Pancreas (tissue), 10 donors: ENCODE results near the gene SMC5. TPM values are rescaled to one million over a fixed set of nuclear protein-coding genes. Genes with fewer than 3 reads are reported as not detected.
"Not testable (repeated sequence)": the region's sequence is repeated elsewhere in the genome, so short reads cannot be mapped to it uniquely, and the experiment has no call there.

Source experiments
- ATAC-seq, 4 donors: fragments of 200-7000 bp; cut with Tn5 transposase; one replicate each; pipeline versions ENCODE4 v1.8.0 to v1.9.1; 2020; ENCODE audit warnings: mild to moderate bottlenecking in 4 of 4, moderate library complexity in 4 of 4
- DNase-seq, 6 donors: peaks; one replicate each; pipeline ENCODE4 v3.0.0-alpha.2; 2020
- FAIRE-seq: peaks from 2 replicates; lab custom pipeline; 2012; peaks lifted over from hg19 to GRCh38; lab: Jason Lieb, UNC
- H3K27ac ChIP-seq, 4 donors: fragments of 200-600 bp; sonication (generic); 1 replicate in 3 of 4; 2 replicates in 1 of 4; pipeline versions ENCODE4 v1.5.0 to v1.8.0; 2020
- H3K27me3 ChIP-seq, 4 donors: fragments of 200-600 bp; one replicate each; pipeline ENCODE4 v1.8.0; 2021
- H3K36me3 ChIP-seq, 3 donors: fragments of 200-600 bp; sonication (generic) in 1 of 3; one replicate each; pipeline versions ENCODE4 v1.5.0 to v1.8.0; 2020 to 2021
- H3K4me1 ChIP-seq, 3 donors: fragments of 200-600 bp; one replicate each; pipeline ENCODE4 v1.8.0; 2021
- H3K4me3 ChIP-seq, 4 donors: fragments of 200-600 bp; sonication (generic) in 2 of 4; one replicate each; pipeline versions ENCODE4 v1.5.0 to v1.8.0; 2020 to 2021
- H3K9me3 ChIP-seq, 4 donors: fragments of 200-600 bp; one replicate each; pipeline ENCODE4 v1.8.0; 2021
- WGBS, 2 donors: extraction: QIAGEN DNeasy Blood & Tissue Kit; methylation state at CpG; one replicate each; pipeline ENCODE4 v1.1.7; 2013; 5-methylcytosine and 5-hydroxymethylcytosine counted together
- intact Hi-C, 3 donors: fragments of 100-400 bp; cut with DNase I; formaldehyde crosslinking; loops; one replicate each; pipeline versions ENCODE4 v1.11.1 to v1.14.2; 2022
- polyA plus RNA-seq, 2 donors: library from polyadenylated mRNA; stranded (reverse); fragments of 200-250 nt; gene quantifications; one replicate each; pipeline ENCODE4 v1.2.3, GENCODE V29; 2013
- total RNA-seq, 6 donors: library from RNA; stranded (reverse); fragmentation: NEBNext Ultra II Directional in 4 of 6; extraction: Animal tissue kit (Norgen Biotek cat#: 25700) in 4 of 6; gene quantifications; one replicate each; pipeline versions ENCODE4 v1.2.1 to v1.2.4, GENCODE V29; 2021 to 2023
- TF ChIP-seq, protein P1 (sequence below), 4 donors: fragments of 200-600 bp; sonication (generic) in 3 of 4; IDR thresholded peaks; one replicate each; pipeline versions ENCODE4 v1.5.0 to v1.8.0; 2021; ENCODE audit warnings: antibody characterized with exemption in 4 of 4
- donor health status: healthy with polysubstance abuse.
- donor health status: DM: no; HTN: no; CAD: no; lungs with moderate emphysema.
- donor health status: DM: no; HTN: no; CAD: no.
- donor health status: control.
- donor health status: control.
- donor health status: Bipolar disorder and iron deficiency.
- donor health status: DM: yes; HTN: yes; CAD: no.
- donor health status: DM: no; HTN: no; CAD: no.
- donor health status: DM: no; HTN: no; CAD: no.
- donor health status: DM: yes; HTN: yes; CAD: no.

SMC5 gene
- total and polyA plus RNA-seq, 8 donors, result 6.1 to 23.2 (median 14.5) TPM

- Histone ChIP-seq H3K4me3 (no peak overlapping the region), H3K36me3 (peaks cover 0 to 19% (median 6%) of the 10 kb centered on the region in 3 donors), H3K27ac (no peak overlapping the region), H3K27me3 (no peaks in the 10 kb centered on the region), H3K4me1 (no peaks in the 10 kb centered on the region), H3K9me3 (no peaks in the 10 kb centered on the region)
- intact Hi-C loops, result no loop called here
- no peak for DNase-seq
- WGBS, 2 donors, result 93 to 94% methylated on average over 6 of the region's 6 CpGs
- ATAC-seq, result no peak
- FAIRE-seq, result no peak
- TF ChIP-seq, protein P1, sequence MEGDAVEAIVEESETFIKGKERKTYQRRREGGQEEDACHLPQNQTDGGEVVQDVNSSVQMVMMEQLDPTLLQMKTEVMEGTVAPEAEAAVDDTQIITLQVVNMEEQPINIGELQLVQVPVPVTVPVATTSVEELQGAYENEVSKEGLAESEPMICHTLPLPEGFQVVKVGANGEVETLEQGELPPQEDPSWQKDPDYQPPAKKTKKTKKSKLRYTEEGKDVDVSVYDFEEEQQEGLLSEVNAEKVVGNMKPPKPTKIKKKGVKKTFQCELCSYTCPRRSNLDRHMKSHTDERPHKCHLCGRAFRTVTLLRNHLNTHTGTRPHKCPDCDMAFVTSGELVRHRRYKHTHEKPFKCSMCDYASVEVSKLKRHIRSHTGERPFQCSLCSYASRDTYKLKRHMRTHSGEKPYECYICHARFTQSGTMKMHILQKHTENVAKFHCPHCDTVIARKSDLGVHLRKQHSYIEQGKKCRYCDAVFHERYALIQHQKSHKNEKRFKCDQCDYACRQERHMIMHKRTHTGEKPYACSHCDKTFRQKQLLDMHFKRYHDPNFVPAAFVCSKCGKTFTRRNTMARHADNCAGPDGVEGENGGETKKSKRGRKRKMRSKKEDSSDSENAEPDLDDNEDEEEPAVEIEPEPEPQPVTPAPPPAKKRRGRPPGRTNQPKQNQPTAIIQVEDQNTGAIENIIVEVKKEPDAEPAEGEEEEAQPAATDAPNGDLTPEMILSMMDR (IDR thresholded peaks at IDR 0.05), result no peak
Measured at GRCh38 chr9:70318002-70318401, 59.2 kb downstream of the SMC5 start.

DNA sequence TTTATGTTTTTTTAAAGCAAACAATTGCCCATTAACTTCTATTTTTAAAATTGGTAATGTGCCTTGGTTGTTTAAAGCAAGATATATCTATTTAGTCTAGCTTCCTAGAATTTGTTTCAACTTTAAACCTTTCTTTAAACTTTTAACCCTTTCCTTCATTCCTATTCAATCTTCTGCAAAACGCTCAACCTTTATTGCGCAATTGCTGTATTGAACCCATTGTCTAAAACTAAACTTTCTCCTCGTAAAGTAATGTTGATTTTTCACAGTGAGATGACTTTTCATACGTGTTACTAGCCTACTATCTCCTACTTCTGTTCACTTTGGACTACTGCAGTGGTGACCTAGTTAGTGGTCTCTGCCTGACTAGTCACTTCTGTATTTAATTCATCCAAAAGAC is 63.3 kb downstream of the SMC5 start:
- intact Hi-C loops, result no loop called here
- no peaks in the 10 kb centered on the region for H3K27me3 ChIP-seq
- no peaks in the 10 kb centered on the region for H3K9me3 ChIP-seq
- ATAC-seq (no peak), FAIRE-seq (no peak), DNase-seq (no peak)
- 85% methylated on average over 4 of the region's 4 CpGs for WGBS, 2 donors
- no peak overlapping the region for H3K27ac ChIP-seq
- TF ChIP-seq, protein P1 (IDR thresholded peaks at IDR 0.05), result no peak
- peaks cover 3 to 29% (median 6%) of the 10 kb centered on the region in 3 donors for H3K36me3 ChIP-seq
- no peak overlapping the region for H3K4me3 ChIP-seq
- no peaks in the 10 kb centered on the region for H3K4me1 ChIP-seq

DNA sequence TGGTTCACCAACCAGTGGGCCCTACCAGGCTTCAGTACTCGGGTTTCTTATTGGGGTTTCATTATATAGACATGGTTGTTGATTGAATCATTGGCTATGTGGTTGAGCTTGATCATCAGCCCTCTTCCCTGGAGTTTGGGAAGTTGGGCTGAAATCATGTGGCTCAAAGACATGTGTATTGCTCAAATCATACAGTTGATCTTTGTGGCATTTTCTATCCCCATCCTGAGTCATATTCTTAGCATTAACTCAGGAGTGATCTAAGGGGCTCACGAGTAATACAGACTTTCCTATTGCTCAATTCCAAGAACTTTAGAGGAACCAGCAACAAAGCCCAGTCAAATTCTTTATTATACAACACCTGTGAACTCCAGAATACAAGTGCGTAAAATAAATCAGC is 66.2 kb downstream of the SMC5 start:
- Histone ChIP-seq H3K4me3 (no peak overlapping the region), H3K9me3 (no peaks in the 10 kb centered on the region), H3K36me3 (peaks cover 0 to 31% (median 3%) of the 10 kb centered on the region in 3 donors), H3K27ac (no peak overlapping the region), H3K4me1 (no peaks in the 10 kb centered on the region), H3K27me3 (no peaks in the 10 kb centered on the region)
- ATAC-seq, result no peak
- intact Hi-C loops, result no loop called here
- no peak for DNase-seq
- WGBS, 2 donors, result 91 to 92% methylated on average over 3 of the region's 3 CpGs
- TF ChIP-seq, protein P1 (IDR thresholded peaks at IDR 0.05), result no peak
- FAIRE-seq, result no peak

- intact Hi-C loops, H3K27ac ChIP-seq, H3K4me3 ChIP-seq, FAIRE-seq, H3K9me3 ChIP-seq, H3K4me1 ChIP-seq, ATAC-seq, H3K27me3 ChIP-seq, DNase-seq: not testable (repeated sequence)
- H3K36me3 ChIP-seq, result peaks cover 0 to 31% (median 8%) of the 10 kb centered on the region in 3 donors
- 98 to 99% methylated on average over 4 of the region's 4 CpGs for WGBS, 2 donors
Measured at GRCh38 chr9:70328625-70329024, 69.8 kb downstream of the SMC5 start.

GRCh38 chr9:70340572-70340971 is 81.8 kb downstream of the SMC5 start:
- Histone ChIP-seq H3K4me1 (no peaks in the 10 kb centered on the region), H3K4me3 (no peak overlapping the region), H3K27me3 (no peaks in the 10 kb centered on the region), H3K27ac (peak overlapping the region in 1 of 4 donors; percentile 33), H3K9me3 (no peaks in the 10 kb centered on the region), H3K36me3 (no peaks in the 10 kb centered on the region)
- FAIRE-seq (peak; percentile 97), DNase-seq (no peak), ATAC-seq (peak in 1 of 4 donors; percentile 43)
- intact Hi-C loops, result no loop called here
- TF ChIP-seq, protein P1 (IDR thresholded peaks at IDR 0.05), result peak in 1 of 4 donors; percentile 42
- WGBS, 2 donors, result 3 to 6% methylated on average over 1 of the region's 1 CpG
